ENCODE measurements around the gene BDKRB1.

Gene BDKRB1

GRCh38 chr14:96255501-96256366, at the start of gene BDKRB1:
TSS of gene BDKRB1 (plus strand) at chr14:96256210. CDS start at chr14:96263683, 7,473 bp downstream.
- H3K9me3 ChIP-seq (ENCODE audit: insufficient read depth, low read length), result no peaks in the 10 kb centered on the region
- no peak within 1 kb of the TSS for H3K27ac ChIP-seq (ENCODE audit: low read length)
- peaks cover 50% of the 10 kb centered on the region for H3K27me3 ChIP-seq (ENCODE audit: low read depth, low read length)
- no peaks in the 10 kb centered on the region for H4K20me1 ChIP-seq (ENCODE audit: insufficient read depth, low read length)
- H3K4me1 ChIP-seq (ENCODE audit: low read length), result no peaks in the 10 kb centered on the region
- no peak within 1 kb of the TSS for H3K4me3 ChIP-seq (ENCODE audit: low read length)
- no peak within 1 kb of the TSS for H2AFZ ChIP-seq (ENCODE audit: low read depth, low read length)
- TF ChIP-seq EZH2phosphoT487 (IDR thresholded peaks at IDR 0.05; ENCODE audit: low read depth), result no peak
- TF ChIP-seq CTCF (IDR thresholded peaks at IDR 0.05; ENCODE audit: low read depth, low read length), result no peak
- no peak within 1 kb of the TSS for H3K4me2 ChIP-seq (ENCODE audit: low read length)
- H3K9ac ChIP-seq (ENCODE audit: low read length), result no peak within 1 kb of the TSS
- no peaks in the 10 kb centered on the region for H3K79me2 ChIP-seq (ENCODE audit: low read length)
- no peaks in the 10 kb centered on the region for H3K36me3 ChIP-seq (replicated peaks; ENCODE audit: low read depth, low read length)

GRCh38 chr14:96206461-96206860, 49.5 kb upstream of the BDKRB1 start:
- Histone ChIP-seq H3K4me1 (ENCODE audit: low read length) (no peaks in the 10 kb centered on the region), H3K9me3 (ENCODE audit: insufficient read depth, low read length) (no peaks in the 10 kb centered on the region), H3K27ac (ENCODE audit: low read length) (no peak overlapping the region), H3K27me3 (ENCODE audit: low read depth, low read length) (0 out of 2 replicates have a peak, but pooled peaks cover 9% of the 10 kb centered on the region), H3K36me3 (replicated peaks; ENCODE audit: low read depth, low read length) (no peaks in the 10 kb centered on the region), H2AFZ (ENCODE audit: low read depth, low read length) (no peak overlapping the region), H3K9ac (ENCODE audit: low read length) (no peak overlapping the region), H3K79me2 (ENCODE audit: low read length) (no peaks in the 10 kb centered on the region), H3K4me3 (ENCODE audit: low read length) (no peak overlapping the region), H4K20me1 (ENCODE audit: insufficient read depth, low read length) (no peaks in the 10 kb centered on the region), H3K4me2 (ENCODE audit: low read length) (no peak overlapping the region)
- TF ChIP-seq CTCF (IDR thresholded peaks at IDR 0.05; ENCODE audit: low read depth, low read length), result no peak
- no peak for TF ChIP-seq EZH2phosphoT487 (IDR thresholded peaks at IDR 0.05; ENCODE audit: low read depth)

GRCh38 chr14:96207686-96208085, 48.3 kb upstream of the BDKRB1 start:
- Histone ChIP-seq H2AFZ (ENCODE audit: low read depth, low read length) (no peak overlapping the region), H3K79me2 (ENCODE audit: low read length) (no peaks in the 10 kb centered on the region), H3K9me3 (ENCODE audit: insufficient read depth, low read length) (no peaks in the 10 kb centered on the region), H3K27ac (ENCODE audit: low read length) (no peak overlapping the region), H3K36me3 (replicated peaks; ENCODE audit: low read depth, low read length) (no peaks in the 10 kb centered on the region), H3K4me1 (ENCODE audit: low read length) (no peaks in the 10 kb centered on the region), H3K4me3 (ENCODE audit: low read length) (no peak overlapping the region), H3K9ac (ENCODE audit: low read length) (no peak overlapping the region), H3K4me2 (ENCODE audit: low read length) (no peak overlapping the region), H4K20me1 (ENCODE audit: insufficient read depth, low read length) (no peaks in the 10 kb centered on the region), H3K27me3 (ENCODE audit: low read depth, low read length) (peaks cover 12% of the 10 kb centered on the region; the same call in 1 of the 2 replicates)
- TF ChIP-seq CTCF (IDR thresholded peaks at IDR 0.05; ENCODE audit: low read depth, low read length) (no peak), EZH2phosphoT487 (IDR thresholded peaks at IDR 0.05; ENCODE audit: low read depth) (no peak)

GRCh38 chr14:96208739-96209138, 47.3 kb upstream of the BDKRB1 start:
- Histone ChIP-seq H3K27ac (ENCODE audit: low read length) (no peak overlapping the region), H3K79me2 (ENCODE audit: low read length) (no peaks in the 10 kb centered on the region), H4K20me1 (ENCODE audit: insufficient read depth, low read length) (no peaks in the 10 kb centered on the region), H3K4me1 (ENCODE audit: low read length) (no peaks in the 10 kb centered on the region), H3K9ac (ENCODE audit: low read length) (no peak overlapping the region), H3K27me3 (ENCODE audit: low read depth, low read length) (peaks cover 14% of the 10 kb centered on the region; the same call in 1 of the 2 replicates), H3K4me3 (ENCODE audit: low read length) (no peak overlapping the region), H3K36me3 (replicated peaks; ENCODE audit: low read depth, low read length) (no peaks in the 10 kb centered on the region), H3K4me2 (ENCODE audit: low read length) (no peak overlapping the region), H3K9me3 (ENCODE audit: insufficient read depth, low read length) (no peaks in the 10 kb centered on the region), H2AFZ (ENCODE audit: low read depth, low read length) (no peak overlapping the region)
- no peak for TF ChIP-seq EZH2phosphoT487 (IDR thresholded peaks at IDR 0.05; ENCODE audit: low read depth)
- no peak for TF ChIP-seq CTCF (IDR thresholded peaks at IDR 0.05; ENCODE audit: low read depth, low read length)

Data from OCI-LY3 (cell line).